ENCODE results near the gene HDAC1. TPM values are rescaled to one million over a fixed set of nuclear protein-coding genes. Genes with fewer than 3 reads are reported as not detected.

The HDAC1 gene
- total and polyA plus RNA-seq, 2 of the 13 experiments (the other 11 are each of a cell fraction or from before 2014, with no cell fraction given) = 93.5 to 189 TPM

- TF ChIP-seq ZNF318 (CRISPR knock-in tag; IDR thresholded peaks at IDR 0.05) (no peak), HNF4A (CRISPR knock-in tag; IDR thresholded peaks at IDR 0.05) (peak; percentile 40; the same call in 1 of the 2 replicates), MED13 (CRISPR knock-in tag; IDR thresholded peaks at IDR 0.05) (no peak), NR2C2 (CRISPR knock-in tag; IDR thresholded peaks at IDR 0.05; ENCODE audit: borderline replicate concordance) (peak; percentile 85), ZBTB42 (CRISPR knock-in tag; IDR thresholded peaks at IDR 0.05) (no peak), ELK4 (CRISPR knock-in tag; IDR thresholded peaks at IDR 0.05; ENCODE audit: borderline replicate concordance) (no peak), NFYC (CRISPR knock-in tag; IDR thresholded peaks at IDR 0.05) (no peak), HNF1B (CRISPR knock-in tag; IDR thresholded peaks at IDR 0.05) (0 out of 2 replicates have a peak, but pooled peaks have one; percentile 11), ZNF143 (CRISPR knock-in tag; IDR thresholded peaks at IDR 0.05) (no peak), TBL1XR1 (IDR thresholded peaks at IDR 0.05; ENCODE audit: borderline replicate concordance, low read length, partially characterized antibody) (no peak), ZNF232 (CRISPR knock-in tag; IDR thresholded peaks at IDR 0.05; ENCODE audit: borderline replicate concordance) (no peak), AKAP8 (CRISPR knock-in tag; IDR thresholded peaks at IDR 0.05) (no peak), ZBTB26 (CRISPR knock-in tag; IDR thresholded peaks at IDR 0.05; ENCODE audit: borderline replicate concordance) (no peak), ZNF776 (CRISPR knock-in tag; IDR thresholded peaks at IDR 0.05) (no peak), POLR2A (IDR thresholded peaks at IDR 0.05; ENCODE audit: insufficient read depth in 1 of 2, low read depth in 2 of 2, low read length in 2 of 2) (peak in 1 of 2 experiments; percentile 53; a peak in 2 of 4 replicates), ZBTB38 (CRISPR knock-in tag; IDR thresholded peaks at IDR 0.05) (0 out of 2 replicates have a peak, but pooled peaks have one; percentile 6), IRX3 (CRISPR knock-in tag; IDR thresholded peaks at IDR 0.05; ENCODE audit: borderline replicate concordance, low read depth) (0 out of 2 replicates have a peak, but pooled peaks have one; percentile 21), DMAP1 (CRISPR knock-in tag; IDR thresholded peaks at IDR 0.05) (no peak), ZNF354B (CRISPR knock-in tag; IDR thresholded peaks at IDR 0.05) (no peak)
These were observed 60.4 kb downstream of the HDAC1 start (continued) for GRCh38 chr1:32352239-32352745.

Measured in HepG2 (cell line).